Breast epithelium (tissue), 3 donors: ENCODE data around the gene SYNE1.

Source experiments
- POLR2A ChIP-seq: fragments of 450-650 bp; IDR thresholded peaks from one replicate; pipeline ENCODE4 v1.6.1; 2016; ENCODE audit warnings: antibody characterized with exemption, mild to moderate bottlenecking, moderate library complexity
- TF ChIP-seq, protein P1 (sequence below), 3 donors: fragments of 450-650 bp; IDR thresholded peaks; one replicate each; pipeline ENCODE4 v1.5.1; 2016 to 2017; ENCODE audit warnings: antibody characterized with exemption in 3 of 3, mild to moderate bottlenecking in 3 of 3, moderate library complexity in 3 of 3

DNA sequence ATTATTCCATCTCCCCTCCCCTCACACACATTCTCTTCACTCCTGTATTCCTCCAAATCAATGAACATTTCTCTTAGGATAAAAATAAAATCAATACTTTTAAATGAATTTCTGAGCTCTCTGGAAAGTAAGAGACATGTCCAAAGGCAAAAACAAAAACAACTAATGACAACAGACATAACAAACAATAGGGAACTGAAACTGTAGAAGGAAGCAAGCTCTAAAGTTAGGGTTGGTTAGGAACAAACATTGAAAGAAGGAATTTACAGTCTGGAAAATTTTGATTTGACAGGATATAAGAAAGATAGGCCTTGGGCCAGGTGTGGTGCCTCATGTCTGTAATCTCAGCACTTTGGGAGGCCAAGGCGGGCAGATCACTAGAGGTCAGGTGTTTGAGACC lies 43.0 kb upstream of the SYNE1 start:
- TF ChIP-seq, protein P1, sequence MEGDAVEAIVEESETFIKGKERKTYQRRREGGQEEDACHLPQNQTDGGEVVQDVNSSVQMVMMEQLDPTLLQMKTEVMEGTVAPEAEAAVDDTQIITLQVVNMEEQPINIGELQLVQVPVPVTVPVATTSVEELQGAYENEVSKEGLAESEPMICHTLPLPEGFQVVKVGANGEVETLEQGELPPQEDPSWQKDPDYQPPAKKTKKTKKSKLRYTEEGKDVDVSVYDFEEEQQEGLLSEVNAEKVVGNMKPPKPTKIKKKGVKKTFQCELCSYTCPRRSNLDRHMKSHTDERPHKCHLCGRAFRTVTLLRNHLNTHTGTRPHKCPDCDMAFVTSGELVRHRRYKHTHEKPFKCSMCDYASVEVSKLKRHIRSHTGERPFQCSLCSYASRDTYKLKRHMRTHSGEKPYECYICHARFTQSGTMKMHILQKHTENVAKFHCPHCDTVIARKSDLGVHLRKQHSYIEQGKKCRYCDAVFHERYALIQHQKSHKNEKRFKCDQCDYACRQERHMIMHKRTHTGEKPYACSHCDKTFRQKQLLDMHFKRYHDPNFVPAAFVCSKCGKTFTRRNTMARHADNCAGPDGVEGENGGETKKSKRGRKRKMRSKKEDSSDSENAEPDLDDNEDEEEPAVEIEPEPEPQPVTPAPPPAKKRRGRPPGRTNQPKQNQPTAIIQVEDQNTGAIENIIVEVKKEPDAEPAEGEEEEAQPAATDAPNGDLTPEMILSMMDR (IDR thresholded peaks at IDR 0.05), result no peak
- TF ChIP-seq POLR2A, result no peak
